ENCODE results near the gene TRO.

The TRO gene, protein sequence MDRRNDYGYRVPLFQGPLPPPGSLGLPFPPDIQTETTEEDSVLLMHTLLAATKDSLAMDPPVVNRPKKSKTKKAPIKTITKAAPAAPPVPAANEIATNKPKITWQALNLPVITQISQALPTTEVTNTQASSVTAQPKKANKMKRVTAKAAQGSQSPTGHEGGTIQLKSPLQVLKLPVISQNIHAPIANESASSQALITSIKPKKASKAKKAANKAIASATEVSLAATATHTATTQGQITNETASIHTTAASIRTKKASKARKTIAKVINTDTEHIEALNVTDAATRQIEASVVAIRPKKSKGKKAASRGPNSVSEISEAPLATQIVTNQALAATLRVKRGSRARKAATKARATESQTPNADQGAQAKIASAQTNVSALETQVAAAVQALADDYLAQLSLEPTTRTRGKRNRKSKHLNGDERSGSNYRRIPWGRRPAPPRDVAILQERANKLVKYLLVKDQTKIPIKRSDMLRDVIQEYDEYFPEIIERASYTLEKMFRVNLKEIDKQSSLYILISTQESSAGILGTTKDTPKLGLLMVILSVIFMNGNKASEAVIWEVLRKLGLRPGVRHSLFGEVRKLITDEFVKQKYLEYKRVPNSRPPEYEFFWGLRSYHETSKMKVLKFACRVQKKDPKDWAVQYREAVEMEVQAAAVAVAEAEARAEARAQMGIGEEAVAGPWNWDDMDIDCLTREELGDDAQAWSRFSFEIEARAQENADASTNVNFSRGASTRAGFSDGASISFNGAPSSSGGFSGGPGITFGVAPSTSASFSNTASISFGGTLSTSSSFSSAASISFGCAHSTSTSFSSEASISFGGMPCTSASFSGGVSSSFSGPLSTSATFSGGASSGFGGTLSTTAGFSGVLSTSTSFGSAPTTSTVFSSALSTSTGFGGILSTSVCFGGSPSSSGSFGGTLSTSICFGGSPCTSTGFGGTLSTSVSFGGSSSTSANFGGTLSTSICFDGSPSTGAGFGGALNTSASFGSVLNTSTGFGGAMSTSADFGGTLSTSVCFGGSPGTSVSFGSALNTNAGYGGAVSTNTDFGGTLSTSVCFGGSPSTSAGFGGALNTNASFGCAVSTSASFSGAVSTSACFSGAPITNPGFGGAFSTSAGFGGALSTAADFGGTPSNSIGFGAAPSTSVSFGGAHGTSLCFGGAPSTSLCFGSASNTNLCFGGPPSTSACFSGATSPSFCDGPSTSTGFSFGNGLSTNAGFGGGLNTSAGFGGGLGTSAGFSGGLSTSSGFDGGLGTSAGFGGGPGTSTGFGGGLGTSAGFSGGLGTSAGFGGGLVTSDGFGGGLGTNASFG (N-terminal part only)

GRCh38 chrX:54920610-54921426, at the start of gene TRO:
Gene TRO (plus strand): TSS chrX:54920824. CDS start chrX:54922247, 1,423 bp downstream.
- peak; percentile 47 for DNase-seq

DNA sequence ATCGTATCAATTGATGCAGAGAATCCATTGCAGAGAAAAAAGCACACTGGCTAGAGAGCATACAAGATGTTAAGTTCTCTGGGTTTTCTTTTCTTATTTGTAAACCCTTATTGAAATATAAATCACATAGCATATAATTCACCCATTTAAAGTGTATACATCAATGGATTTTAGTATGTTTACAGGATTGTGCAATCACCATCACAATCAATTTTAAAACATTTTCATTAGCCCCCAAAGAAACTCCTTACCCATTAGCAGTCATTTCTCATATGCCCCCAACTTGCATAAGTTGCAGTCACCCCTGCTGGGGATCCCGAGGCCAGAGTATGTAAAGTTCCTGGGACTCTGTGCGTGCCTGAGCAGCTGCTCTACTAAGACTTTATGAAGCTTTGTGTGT, 34.9 kb upstream of the TRO start:
- no peak for DNase-seq

- peak; percentile 38 for DNase-seq
Observed at GRCh38 chrX:54891573-54891972, 29.1 kb upstream of the TRO start.

DNA sequence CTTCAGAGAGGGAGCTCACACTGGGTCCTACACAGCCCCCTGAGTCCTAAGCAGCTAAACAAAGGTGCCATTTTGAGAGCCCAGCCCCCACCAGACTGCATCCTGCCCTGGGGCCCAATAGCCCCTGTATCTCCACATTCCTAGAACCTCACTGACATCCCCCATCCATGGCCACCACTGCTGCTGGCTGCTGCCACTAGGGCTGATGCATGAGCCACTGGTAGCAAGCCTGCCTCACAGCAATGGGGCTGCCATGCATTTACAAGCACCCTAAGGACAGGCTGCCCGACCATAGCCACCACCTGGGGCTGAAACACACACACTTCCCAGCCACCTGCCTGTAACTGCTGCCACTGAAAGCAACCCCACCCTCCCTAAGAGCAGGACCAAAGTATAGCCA, 26.5 kb upstream of the TRO start:
- DNase-seq = no peak

- no peak for DNase-seq
Observed at GRCh38 chrX:54909941-54910340, 10.7 kb upstream of the TRO start.

DNA sequence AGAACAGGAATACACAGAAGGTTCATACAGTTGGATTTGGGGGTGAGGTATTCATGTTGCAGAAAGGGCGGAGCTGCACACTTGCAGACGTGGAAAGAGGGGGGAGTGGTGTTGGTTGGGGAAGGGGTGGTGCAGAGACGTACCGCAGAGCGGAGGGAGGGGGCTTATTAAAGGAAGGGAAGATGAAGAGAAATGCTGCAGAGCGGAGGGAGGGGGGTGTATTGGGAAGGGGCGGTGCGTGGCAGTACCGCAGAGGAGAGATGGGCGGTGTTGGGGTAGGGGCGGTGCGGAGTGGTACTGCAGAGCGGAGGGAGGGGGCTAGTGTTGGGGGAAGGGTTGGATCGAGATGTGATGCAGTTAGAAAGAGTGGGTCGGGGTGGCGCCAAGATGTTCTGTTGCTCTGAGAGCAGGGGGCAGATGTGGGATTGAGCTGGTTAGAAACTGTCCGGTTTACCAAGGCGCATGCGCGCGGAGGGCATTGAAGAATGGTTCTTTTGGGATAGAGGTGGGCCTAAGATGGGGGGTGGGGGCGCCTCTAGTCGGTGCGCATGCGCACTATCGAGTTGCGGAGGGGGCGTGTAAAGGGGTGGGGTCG, 900 bp downstream of the TRO start:
- DNase-seq = peak; percentile 72

DNA sequence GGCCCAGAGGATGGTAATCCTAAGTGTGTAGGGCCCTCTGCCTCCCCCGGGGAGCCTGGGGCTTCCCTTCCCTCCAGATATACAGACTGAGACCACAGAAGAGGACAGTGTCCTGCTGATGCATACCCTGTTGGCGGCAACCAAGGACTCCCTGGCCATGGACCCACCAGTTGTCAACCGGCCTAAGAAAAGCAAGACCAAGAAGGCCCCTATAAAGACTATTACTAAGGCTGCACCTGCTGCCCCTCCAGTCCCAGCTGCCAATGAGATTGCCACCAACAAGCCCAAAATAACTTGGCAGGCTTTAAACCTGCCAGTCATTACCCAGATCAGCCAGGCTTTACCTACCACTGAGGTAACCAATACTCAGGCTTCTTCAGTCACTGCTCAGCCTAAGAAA, 1.9 kb downstream of the TRO start:
- DNase-seq = no peak

- DNase-seq = no peak
Observed at GRCh38 chrX:54923376-54923775, 2.8 kb downstream of the TRO start.

DNA sequence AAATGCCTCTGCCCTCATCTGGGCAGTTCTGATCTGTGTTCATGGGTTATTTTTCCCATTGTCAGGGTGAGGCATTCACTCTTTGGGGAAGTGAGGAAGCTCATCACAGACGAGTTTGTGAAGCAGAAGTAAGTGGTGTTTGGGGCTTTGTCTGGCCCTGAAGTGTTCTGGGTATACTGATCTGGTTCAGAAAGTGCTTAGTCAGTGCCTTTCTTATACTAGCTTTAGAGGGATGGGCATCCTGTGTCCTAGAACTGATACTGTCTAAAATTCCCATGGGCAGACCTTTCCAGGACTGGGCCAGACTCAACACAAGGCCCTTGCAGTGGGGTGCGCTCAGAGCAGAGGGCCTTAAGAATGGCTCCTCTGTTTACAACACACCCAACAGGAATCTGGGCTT, 6.4 kb downstream of the TRO start:
- no peak for DNase-seq

DNA sequence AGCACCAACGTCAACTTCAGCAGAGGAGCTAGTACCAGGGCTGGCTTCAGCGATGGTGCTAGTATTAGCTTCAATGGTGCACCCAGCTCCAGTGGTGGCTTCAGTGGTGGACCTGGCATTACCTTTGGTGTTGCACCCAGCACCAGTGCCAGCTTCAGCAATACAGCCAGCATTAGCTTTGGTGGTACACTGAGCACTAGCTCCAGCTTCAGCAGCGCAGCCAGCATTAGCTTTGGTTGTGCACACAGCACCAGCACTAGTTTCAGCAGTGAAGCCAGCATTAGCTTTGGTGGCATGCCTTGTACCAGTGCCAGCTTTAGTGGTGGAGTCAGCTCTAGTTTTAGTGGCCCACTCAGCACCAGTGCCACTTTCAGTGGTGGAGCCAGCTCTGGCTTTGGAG, 8.3 kb downstream of the TRO start:
- DNase-seq = no peak

GRCh38 chrX:54930291-54931049, 9.8 kb downstream of the TRO start:
- DNase-seq = no peak

GRCh38 chrX:54931107-54931506, 10.5 kb downstream of the TRO start:
- DNase-seq = no peak

DNA sequence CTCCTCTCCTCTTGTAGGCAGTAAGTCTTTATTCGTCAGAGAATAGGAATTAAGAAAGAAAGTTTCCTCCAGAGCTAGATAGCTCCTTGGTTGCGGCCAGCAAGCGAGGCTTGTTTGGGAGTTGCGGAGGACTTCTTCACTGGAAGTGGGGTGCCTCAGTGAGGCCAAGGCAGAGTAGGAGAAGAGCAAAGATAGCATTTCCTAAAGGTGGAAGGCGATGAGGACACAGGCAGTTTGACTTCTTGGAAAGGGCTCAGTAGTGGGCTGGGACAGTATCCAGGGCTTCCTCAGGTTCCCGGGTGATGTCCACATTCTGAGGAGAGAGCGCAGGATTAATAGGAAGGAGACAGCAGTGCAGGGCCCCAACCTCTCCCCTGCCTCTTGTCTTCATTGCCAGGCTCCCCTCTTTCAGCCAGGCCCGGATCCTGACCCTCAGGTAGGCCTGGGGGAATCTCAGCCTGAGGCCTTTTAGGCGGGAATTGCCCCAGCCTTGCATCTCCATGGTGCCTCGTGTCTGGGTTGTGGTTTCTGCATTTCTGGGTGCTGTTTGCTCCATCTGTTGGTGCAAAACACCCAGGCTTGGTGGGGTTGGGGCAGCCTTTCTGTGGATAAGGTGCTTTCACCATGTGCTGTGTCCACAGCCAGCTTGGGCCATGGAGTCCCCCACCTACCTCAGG, 12.7 kb downstream of the TRO start:
- no peak for DNase-seq

DNA sequence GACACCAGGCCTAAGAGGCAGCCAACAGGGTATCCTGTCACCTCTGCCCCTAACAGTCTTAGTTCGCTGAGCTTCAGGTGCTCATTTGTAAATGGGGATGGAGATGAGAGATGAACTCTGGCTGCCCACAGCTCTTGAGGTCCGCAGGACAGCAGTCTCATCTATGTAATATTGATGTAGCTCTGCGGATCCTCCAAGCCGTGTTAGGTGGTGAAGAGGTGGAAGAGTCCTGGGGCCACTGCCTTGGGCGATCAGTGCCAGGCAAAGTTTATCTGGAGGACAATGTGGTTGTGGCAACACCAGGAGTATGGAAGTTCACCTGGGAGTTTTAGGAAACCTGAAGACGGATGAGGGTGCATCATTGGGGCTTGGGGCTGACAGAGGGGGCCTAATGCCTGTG, 13.4 kb downstream of the TRO start:
- no peak for DNase-seq

GRCh38 chrX:54934890-54935289, 14.3 kb downstream of the TRO start:
- no peak for DNase-seq

DNA sequence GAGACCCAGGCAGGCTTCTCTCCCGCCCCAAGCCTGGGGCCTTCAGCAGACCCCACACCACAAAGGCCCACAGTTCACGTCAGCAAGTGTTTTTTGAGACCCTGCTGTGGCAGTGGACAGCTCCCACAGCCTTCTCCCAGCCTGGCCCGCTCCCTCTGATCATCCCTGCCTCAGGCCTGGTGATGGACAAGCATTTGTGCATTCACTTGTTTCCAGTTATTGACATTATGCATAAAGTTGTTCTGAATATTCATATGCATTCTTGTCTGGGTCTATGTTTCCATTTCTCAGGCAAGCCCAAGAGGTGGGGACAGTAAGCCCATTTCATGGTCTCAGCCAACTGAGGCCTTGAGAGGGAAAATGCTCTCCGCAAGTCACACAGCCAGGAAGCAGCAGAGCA, 14.7 kb downstream of the TRO start:
- DNase-seq = no peak

- no peak for DNase-seq
Observed at GRCh38 chrX:54937416-54937815, 16.8 kb downstream of the TRO start.

GRCh38 chrX:54944816-54945215, 24.2 kb downstream of the TRO start:
- DNase-seq = no peak

DNA sequence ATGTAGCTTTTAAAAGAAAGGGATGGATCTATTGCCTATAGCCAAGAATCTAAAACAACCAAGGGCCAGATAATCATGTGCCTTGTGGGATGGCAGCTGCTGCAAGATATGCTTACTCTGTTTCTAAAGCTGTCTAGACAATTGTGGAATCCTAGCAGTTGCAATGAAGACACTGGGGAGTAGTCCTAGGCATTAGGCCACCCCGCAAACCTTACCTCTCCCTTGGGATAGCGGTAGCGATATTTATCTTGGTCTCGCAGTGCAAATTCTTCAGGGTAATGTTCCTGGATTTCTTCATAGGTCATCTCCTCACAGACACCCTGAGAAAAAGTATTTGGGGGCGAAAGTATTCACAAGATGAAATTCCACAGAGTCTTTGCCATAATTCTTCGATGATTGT, 24.6 kb downstream of the TRO start:
- DNase-seq = no peak

- peak; percentile 83 for DNase-seq
Observed at GRCh38 chrX:54950730-54951375, 30.2 kb downstream of the TRO start.
